Activated naive CD4-positive, alpha-beta T cell (primary cell): ENCODE results near the gene HCN1.
"Not testable (repeated sequence)": the region's sequence is repeated elsewhere in the genome, so short reads cannot be mapped to it uniquely, and the experiment has no call there.

Experiments
- DNase-seq, 4 experiments: peaks; one replicate each; lab custom pipeline; 2025; lab: John Stamatoyannopoulos, UW

The HCN1 gene

DNA sequence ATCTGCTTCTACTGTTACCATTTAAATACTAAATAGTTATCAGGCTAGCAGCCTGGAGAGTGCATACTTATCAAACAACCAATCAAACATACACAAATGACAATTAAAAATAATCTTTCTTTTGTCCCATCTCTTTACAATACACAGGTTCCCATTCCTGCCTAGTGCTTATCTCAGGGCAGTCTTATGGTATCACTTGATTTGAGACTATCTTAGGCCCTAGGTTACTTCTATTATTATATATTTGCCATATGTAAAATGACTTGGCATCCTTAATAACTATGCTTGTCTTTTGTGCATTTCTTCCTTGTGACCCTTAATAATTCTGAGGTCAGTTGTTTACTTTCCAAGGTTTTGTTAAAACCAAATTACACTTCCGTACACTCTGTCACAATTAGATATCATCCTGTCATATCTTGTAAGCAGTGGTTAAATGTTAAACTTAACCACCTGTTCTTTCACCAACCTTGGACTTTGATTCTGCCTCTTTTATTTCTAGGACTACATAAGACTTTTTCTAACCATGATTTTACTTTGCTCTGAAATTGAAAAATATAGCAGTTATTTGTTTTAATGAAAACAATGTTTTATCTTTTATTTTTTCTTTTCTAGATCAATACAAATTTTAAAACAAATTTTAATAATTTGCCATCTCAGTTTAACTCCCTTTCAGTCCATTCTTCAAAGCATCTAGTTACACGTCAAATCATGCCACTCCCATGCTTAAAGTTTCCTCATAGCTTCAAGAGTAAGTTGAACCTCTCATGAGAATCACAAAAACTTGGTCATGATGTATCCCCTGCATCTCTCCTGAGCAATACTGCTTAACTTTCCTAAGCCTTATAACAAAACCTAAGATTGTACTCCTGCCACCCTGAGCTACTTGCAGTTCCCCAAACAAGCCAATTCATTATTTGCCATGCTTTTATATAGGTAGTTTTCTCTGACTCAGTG lies 281.3 kb downstream of the HCN1 start:
- no peak for DNase-seq

DNA sequence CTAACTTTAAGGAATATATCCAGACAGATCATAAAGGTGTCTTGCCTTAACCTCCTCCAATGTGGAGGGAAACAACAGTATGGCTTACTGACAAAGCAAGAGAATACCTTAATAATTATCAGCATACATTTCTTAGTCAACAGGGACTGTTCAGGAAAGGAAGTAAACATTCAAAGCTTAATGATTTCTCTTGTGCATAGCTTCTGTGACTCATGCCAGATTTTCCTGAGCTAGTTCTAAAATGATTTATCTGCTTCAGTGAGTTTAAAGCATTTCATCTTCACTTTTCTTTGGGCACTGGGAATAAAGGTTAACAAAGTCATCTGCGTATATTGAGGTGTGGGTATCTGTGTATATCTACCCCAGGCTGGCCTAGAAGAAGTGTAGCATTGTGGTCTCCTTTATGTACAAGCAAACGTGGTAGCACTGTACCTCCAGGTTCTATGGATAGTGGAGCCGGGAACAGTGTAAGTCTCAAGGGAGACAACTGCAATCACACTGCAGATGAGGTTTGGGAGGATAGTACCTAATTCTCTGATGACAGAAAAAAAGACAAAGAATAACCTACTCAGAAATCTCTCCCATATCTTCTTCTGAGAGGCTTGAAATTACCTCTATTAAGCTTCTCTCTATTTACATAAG lies 284.1 kb downstream of the HCN1 start:
- no peak for DNase-seq

DNA sequence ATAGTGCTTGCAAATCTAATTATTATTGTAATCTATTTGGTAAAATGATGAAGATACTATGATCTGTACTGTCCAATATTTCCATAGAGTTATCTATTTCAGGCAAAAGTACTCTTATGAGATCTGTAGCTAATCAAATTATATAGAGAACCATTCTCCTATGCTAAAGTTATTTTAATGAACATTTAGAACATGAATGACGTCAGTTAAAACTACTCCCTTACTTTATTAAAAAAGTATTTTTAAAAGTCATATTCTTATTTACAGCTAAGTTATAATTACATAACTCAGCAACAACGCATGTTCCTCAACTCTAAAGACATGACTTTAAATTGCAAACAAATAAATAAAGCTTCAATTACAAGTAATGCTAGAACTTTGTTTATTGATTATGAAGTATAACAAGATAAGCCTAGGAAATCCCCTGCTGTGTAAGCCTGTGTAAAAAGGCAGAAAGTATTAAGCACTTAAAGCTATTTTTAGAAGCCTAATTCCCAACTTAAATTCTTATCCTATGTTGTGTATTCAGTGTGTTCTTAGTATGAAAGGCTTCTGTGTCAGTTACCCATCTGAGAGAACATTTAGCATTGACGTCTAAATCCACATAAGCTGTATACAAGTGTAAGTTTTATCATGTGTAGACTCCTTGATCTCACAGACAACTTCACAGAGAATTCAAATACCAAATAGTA lies 285.7 kb downstream of the HCN1 start:
- no peak for DNase-seq

DNA sequence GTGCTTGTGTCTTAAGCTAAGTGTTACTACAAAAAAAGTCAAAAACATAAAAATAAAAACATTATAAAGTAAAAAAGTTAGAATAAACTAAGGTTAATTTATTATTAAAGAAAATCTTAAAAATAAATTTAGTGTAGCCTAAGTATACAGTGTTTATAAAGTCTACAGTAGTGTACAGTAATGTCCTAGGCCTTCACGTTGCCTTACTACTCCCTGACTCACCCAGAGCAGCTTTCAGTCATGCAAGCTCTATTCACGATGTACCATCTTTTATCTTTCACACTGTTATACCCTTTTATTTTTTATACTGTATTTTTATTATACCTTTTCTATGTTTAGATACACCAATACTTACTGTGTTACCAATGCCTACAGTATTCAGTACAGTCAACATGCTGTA lies 288.1 kb downstream of the HCN1 start:
- no peak for DNase-seq

DNA sequence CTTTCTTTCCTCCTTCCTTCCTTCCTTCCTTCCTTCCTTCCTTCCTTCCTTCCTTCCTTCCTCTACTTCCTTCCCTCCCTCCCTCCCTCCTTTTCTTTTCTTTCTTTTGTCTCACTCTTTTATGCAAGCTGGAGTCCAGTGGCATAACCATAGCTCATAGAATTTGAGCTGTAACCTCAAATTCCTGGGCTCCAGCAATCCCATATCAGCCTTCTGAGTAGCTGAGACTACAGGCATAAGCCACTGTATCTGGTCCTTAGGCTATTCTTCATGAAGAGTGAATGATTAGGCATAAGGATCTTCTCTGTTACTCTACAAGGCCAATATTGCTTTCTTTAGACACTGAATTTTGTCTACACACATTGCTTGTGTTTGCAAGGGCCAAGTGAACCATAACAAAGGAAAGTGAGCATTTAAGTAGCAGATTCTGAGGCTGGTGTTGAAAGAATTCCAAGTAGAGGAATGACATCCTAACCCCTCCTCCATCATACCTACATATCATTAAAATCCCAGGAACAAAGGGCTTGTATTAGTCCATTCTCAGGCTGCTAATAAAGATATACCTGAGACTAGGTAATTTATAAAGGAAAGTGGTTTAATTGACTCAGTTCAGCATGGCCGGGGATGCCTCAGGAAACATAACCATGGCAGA lies 293.2 kb downstream of the HCN1 start:
- DNase-seq = no peak

DNA sequence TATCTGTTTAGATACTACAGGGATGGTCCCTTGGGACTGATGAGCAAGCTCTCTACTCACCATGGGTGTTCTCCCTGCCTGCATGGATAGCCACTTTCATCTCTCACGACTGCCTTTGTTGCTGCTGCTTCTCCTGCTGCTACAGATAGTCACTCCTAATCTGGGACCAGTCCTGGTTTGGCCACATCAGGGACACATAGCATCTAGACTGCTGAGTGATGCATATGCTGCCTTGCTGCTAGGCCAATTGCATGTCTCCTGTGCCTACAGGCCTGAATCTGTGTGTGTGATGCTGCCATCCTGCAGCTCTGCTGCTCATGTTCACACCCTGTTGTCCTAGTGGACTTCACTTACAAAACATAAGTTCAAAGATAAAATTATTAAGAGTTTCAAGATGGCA lies 297.1 kb downstream of the HCN1 start:
- DNase-seq = no peak

DNA sequence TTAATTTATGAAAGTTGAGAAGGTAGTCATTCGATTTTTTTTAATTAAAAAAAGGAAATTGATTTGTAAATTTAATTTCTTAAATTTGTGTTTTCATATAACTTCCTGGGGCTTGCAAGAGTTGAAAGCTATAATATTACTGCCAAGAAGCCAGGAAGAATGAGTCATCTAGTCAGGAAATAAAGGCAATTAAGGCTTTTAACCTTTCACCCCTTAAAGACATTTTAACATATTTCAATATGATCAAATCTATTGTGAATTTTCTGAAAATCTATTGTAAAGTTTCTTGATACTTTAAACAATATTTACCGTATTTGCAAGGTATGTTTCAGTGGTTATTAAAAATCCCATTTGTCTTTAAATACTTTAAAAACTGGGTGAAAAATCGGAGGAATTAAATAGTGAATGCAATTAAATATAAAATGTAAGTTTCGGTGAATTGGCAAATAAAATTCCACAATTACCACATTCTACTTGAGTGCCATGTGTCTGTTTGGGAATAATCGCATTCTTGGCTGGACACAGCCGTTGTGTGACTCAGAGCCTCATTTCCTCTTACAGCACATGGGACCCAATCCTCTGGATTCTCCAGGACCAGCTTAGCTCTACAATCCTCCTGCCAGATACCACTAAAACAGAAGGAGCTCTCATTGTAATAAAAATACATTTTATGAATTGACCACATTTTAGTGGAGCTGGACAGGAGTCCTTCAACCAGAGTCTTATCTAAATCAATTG lies 310.7 kb downstream of the HCN1 start:
- no peak for DNase-seq

DNA sequence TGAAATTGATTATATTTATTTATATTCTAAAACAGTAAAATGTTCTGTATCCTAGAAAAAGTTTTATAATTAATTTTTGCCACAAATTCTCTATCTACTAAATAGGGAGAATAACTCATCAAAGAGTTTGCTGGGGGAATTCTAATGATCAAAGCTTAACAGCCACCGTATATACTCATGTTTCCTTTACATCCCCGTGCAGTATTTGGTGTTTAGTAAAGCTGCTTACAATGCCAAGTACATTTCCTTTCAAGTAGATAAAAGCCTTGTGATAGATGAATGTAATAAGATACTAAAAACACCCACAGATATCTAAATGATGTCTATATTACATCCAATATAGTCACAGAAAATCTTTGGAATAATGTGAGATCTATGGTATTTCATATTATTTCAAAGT lies 312.2 kb downstream of the HCN1 start:
- no peak for DNase-seq

DNA sequence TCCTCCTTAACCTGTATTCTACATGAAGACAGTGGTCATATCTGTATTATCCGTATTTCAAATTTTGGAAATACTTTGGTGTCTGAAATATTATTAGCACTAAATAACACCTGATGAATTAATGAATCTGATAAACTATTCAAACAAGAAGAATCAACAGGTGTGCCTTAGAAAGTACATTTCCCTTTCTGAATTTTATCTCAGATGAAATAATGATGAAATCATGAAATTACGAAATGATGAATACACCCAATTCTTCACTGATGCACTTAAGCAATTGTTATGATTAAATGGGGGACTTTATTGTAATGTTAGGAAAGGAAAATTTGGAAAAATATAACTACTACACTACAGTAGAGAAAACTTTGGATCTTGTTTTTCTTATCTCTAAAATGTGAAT lies 313.6 kb downstream of the HCN1 start:
- no peak for DNase-seq

DNA sequence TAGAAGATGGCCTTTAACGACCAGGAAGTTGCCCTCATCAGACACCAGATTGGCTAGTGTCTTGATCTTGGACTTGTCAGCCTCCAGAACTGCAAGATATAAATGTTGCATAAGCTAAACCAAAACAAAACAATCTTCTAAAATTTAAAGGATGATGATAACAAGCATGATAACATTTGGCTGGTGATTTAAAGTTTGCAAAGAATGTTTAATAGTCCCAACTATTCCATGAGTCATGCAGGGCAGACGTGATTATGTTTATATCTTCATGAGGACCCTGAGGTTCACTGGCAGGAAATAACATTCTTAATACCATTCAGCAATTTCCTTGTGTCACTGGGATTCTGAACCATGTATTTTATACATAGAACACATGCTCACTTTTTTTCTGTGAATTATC lies 319.8 kb downstream of the HCN1 start:
- no peak for DNase-seq

DNA sequence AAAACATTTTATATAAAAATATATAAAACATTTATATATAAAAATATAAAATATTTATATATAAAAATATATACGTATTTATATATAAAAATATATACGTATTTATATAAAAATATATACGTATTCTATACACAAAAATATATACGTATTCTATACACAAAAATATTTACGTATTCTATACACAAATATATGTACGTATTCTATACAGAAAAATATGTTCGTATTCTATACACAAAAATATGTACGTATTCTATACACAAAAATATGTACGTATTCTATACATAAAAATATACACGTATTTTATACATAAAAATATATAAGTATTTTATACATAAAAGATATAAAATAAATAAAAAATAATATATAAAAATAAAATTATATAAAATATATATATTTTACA lies 323.6 kb downstream of the HCN1 start:
- DNase-seq = no peak

DNA sequence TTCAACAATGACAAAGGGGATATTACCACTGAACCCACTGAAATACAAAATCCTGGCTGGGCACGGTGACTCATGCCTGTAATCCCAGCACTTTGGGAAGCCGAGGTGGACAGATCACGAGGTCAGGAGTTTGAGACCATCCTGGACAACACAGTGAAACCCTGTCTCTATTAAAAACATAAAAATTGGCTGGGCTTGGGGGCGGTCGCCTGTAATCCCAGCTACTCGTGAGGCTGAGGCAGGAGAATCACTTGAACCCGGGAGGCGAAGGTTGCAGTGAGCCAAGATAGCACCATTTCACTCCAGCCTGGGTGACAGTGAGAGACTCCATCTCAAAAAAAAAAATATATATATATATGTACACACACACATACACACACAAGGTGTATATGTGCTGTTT lies 324.8 kb downstream of the HCN1 start:
- not testable (repeated sequence) for DNase-seq

DNA sequence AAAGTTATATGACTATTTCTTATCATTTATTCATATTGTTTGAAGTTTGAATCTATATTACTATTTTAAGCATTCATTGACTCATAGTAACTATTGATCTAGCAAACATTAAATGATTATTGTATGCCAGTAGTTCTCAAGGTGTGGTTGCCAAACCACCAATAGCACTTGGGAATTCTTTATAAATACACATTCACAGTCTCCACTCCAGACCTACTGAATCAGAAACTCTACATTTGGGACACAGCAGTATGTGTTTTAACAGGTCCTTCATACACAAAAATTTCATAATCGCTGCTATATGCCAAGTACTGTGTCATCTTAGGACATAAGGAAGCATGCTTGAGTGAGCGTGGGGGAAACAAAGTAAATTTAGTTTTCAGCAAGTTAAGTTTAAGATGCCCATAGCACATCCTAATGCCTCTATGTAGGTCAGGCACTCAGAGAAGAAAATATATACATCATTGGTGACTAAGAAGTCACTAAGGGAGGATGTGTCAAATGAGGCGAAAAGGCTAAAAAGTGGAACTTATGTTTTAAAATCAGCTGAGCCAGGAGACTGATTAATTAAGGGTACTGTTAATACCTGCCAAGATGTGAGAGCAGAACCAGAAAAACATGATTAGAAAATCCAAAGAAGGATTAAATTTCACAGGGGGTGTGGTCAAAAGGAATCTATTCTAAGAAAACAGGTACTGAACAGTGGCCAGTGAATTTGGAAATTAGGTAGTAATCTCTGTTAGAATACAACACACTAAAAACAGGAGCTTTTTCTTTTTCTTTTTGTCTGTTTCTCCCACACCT lies 340.8 kb downstream of the HCN1 start:
- DNase-seq = no peak

DNA sequence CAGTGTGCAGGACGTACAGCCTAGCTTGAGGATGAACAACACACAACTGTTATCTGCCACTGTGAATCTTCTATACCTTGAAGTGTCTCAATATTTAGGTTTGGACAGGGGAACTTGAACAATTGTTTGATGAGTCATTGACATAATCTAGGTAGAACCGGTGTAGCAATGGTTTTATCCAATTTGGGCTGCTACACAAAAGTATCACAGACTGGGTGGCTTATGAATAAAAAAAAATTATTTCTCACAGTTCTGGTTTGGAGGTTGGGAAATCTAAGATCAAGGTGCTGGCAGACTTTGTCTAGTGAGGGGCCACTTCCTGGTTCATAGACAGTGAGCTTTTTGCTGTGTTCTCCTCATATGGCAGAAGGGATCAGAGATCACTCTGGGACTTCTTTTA lies 359.7 kb downstream of the HCN1 start:
- no peak for DNase-seq

DNA sequence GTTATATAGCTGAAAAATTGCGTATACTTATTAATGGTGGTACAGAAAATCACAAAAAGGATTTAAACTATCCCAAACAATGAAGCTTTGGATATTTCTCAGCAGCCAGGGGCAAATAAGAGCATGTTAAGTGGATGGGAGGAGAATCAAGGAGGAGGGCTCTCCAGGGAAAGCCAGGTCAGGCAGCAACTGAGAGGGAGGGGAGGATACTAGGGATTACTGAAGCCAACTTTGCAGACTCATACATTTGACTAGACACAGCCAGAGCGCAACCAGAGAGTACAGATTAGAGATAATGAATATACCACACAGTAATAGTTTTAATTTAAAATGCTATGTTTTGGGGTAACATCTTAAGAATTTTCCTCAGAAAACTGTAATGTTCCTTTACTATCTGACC lies 360.2 kb downstream of the HCN1 start:
- no peak for DNase-seq

DNA sequence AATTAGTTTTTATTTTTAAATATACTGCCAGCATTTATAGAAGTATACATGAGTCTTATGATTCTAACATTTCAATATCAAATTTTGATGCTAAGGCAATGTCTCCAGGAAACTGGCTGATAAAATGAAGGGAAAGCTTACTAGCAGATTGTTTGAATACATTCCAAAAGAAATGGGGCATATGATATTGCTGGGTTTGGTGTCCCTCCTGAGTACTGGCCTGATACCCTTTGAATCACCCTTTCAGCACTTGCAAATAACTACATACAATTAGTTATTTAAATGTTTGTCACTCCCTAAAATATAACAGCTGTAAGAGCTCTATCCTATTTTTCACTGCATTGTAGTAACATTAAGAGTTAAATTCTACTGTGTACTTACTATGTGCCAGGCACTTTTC lies 360.8 kb downstream of the HCN1 start:
- no peak for DNase-seq

DNA sequence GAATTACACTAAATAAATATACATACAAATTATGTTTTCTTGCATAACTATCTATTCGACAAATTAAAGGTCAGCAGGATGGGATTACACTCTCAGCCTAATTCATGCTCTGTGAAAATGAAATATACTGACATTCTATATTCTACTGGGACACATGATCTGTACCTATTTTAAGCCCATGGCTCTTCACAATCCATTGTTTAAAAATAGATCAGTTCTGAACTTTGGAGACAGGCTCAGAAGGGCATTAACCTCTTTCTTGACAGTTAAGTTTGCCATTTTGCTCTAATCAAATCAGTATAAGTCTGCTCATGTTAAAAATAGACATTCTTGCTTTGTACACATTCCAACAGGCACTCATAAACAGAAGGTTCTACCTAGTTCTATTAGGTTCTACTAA lies 361.2 kb downstream of the HCN1 start:
- DNase-seq = no peak

DNA sequence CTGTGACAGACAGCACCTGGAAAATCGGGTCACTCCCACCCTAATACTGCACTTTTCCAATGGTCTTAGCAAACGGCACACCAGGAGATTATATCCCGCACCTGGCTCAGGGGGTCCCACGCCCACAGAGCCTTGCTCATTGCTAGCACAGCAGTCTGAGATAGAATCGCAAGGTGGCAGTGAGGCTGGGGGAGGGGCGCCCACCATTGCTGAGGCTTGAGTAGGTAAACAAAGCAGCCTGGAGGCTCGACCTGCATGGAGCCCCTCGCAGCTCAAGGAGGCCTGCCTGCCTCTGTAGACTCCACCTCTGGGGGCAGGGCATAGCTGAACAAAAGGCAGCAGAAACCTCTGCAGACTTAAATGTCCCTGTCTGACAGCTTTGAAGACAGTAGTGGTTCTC lies 383.6 kb downstream of the HCN1 start:
- DNase-seq = not testable (repeated sequence)

DNA sequence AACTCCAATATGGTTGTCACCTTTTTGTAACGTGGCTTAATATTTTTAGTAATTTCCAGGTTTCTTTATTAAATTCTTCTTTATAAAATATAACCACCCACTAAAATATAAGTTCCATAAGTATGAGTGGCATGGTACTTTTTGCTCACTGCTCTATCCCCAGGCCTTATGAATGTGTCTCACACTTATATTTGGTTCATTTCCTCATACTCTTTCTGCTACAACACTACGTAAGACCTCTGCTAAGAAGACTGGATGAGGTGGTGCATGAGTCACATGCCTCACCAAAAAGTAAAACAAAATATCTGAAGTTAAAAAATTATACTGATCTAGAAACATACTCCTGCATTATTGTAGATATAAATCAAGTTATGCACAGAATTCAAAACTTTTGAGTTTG lies 400.9 kb downstream of the HCN1 start:
- no peak for DNase-seq

DNA sequence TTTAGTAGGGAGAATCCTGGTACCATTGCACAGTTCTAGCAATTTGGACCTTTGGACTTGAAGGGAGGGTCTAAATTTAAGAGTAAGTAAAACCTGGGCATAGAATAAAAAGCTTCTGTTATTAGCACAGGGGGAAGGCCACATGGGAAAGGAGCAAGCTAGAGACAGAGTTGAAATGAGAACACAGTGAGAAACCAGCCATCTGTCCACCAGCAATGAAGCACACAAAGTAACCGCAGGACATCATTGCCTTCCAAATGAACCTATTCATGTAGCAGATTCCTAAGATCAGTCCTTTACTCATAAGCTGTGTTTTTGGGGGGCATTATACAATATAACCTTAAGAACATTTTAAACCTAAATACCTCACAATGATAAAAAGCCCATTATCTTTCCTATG lies 407.4 kb downstream of the HCN1 start:
- DNase-seq = no peak

DNA sequence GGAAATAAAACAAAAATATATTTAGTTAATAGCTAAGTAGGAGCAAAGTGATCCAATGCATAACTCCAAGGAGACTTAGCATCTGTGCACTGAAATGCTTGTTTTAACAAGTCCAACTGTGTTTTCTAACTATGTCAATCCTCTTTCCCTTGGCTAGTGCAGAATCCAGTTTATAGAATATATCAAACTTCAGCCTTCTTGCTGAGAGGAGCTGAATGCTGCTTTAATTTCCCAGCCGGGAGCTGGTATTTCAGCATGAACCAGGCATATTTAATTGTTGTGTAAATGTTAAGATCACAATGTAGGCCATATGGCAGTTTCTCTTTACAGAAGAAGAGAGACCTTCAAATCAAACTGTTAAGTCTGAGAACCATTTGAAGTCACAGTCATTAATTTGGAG lies 411.7 kb downstream of the HCN1 start:
- DNase-seq = no peak
